Naive thymus-derived CD4-positive, alpha-beta T cell (primary cell): Measurements from ENCODE around the gene ZNF500. TPM values are rescaled to one million over a fixed set of nuclear protein-coding genes. Genes with fewer than 3 reads are reported as not detected.

ENCODE experiments used
- ATAC-seq: fragments of 150-1000 bp; cut with Tn5 transposase; 2 replicates; pipeline ENCODE4 v1.10.0; 2021; ENCODE audit warnings: mild to moderate bottlenecking, moderate library complexity
- CTCF ChIA-PET: fragments of 350-600 bp; sonication (Branson Sonifier 250); formaldehyde crosslinking; loops from one replicate; lab custom pipeline; 2021; ENCODE audit warnings: antibody characterized with exemption; lab: Charles Lee
- POLR2A ChIA-PET: fragments of 350-600 bp; sonication (Branson Sonifier 250); formaldehyde crosslinking; loops from one replicate; lab custom pipeline; 2021; ENCODE audit warnings: antibody characterized with exemption, inconsistent platforms; lab: Charles Lee
- DNase-seq, 9 donors: peaks; one replicate each; pipeline versions ENCODE4 v3.0.0 to v3.0.0-alpha.2; 2020 to 2022; ENCODE audit warnings: mixed read lengths in 1 of 9
- H3K27ac ChIP-seq: one replicate; pipeline ENCODE4 v1.7.0; 2013; ENCODE audit warnings: mild to moderate bottlenecking, low read depth, low read length, moderate library complexity
- H3K27me3 ChIP-seq, 2 donors: one replicate each; pipeline ENCODE4 v1.7.0; 2013; ENCODE audit warnings: low read length in 2 of 2, mild to moderate bottlenecking in 2 of 2, moderate library complexity in 2 of 2; ENCODE audit not compliant: control insufficient read depth in 2 of 2, insufficient read depth in 2 of 2
- H3K36me3 ChIP-seq, 3 experiments: 1 replicate in 2 of 3; 2 replicates in 1 of 3; pipeline ENCODE4 v1.7.0; 2013; ENCODE audit warnings: low read length in 3 of 3, mild to moderate bottlenecking in 3 of 3, moderate library complexity in 1 of 3; ENCODE audit not compliant: insufficient read depth in 3 of 3, control insufficient read depth in 2 of 3
- H3K4me1 ChIP-seq, 2 donors: one replicate each; pipeline ENCODE4 v1.7.0; 2013; ENCODE audit warnings: low read length in 2 of 2, mild to moderate bottlenecking in 2 of 2, moderate library complexity in 1 of 2; ENCODE audit not compliant: control insufficient read depth in 2 of 2, insufficient read depth in 2 of 2
- H3K4me3 ChIP-seq: 2 replicates; pipeline ENCODE4 v1.7.0; 2013; ENCODE audit warnings: mild to moderate bottlenecking, low read length
- H3K9me3 ChIP-seq, 3 experiments: 1 replicate in 2 of 3; 2 replicates in 1 of 3; pipeline ENCODE4 v1.7.0; 2013; ENCODE audit warnings: low read length in 3 of 3; ENCODE audit not compliant: control insufficient read depth in 2 of 3
- H3K27ac Mint-ChIP-seq, 9 donors: one replicate each; pipeline ENCODE4 v1.8.0; 2020 to 2022; ENCODE audit warnings: mixed read lengths in 9 of 9, mild to moderate bottlenecking in 8 of 9, moderate library complexity in 5 of 9, inconsistent platforms in 2 of 9
- H3K27me3 Mint-ChIP-seq, 5 donors: one replicate each; pipeline ENCODE4 v1.8.0; 2021 to 2022; ENCODE audit warnings: mixed read lengths in 5 of 5, mild to moderate bottlenecking in 1 of 5
- H3K36me3 Mint-ChIP-seq, 5 donors: one replicate each; pipeline ENCODE4 v1.8.0; 2020 to 2022; ENCODE audit warnings: mixed read lengths in 5 of 5, mild to moderate bottlenecking in 3 of 5, inconsistent platforms in 1 of 5
- H3K4me1 Mint-ChIP-seq, 7 donors: one replicate each; pipeline ENCODE4 v1.8.0; 2020 to 2022; ENCODE audit warnings: mixed read lengths in 7 of 7, mild to moderate bottlenecking in 3 of 7, inconsistent platforms in 1 of 7
- H3K4me3 Mint-ChIP-seq, 10 donors: one replicate each; pipeline ENCODE4 v1.8.0; 2020 to 2022; ENCODE audit warnings: mild to moderate bottlenecking in 10 of 10, mixed read lengths in 10 of 10, moderate library complexity in 6 of 10, inconsistent platforms in 2 of 10
- H3K9me3 Mint-ChIP-seq, 11 donors: one replicate each; pipeline ENCODE4 v1.8.0; 2020 to 2022; ENCODE audit warnings: mixed read lengths in 11 of 11, mild to moderate bottlenecking in 4 of 11, inconsistent platforms in 1 of 11, moderate library complexity in 1 of 11
- intact Hi-C, 2 donors: fragments of 100-400 bp; cut with micrococcal nuclease; formaldehyde crosslinking; loops; one replicate each; pipeline ENCODE4 v1.15.1; 2023
- polyA plus RNA-seq, 2 donors: library from polyadenylated mRNA; unstranded; fragments of 300-500 nt; fragmentation: Illumina TruSeq; gene quantifications; one replicate each; pipeline ENCODE4 v1.2.3, GENCODE V29; 2021
- total RNA-seq, 6 experiments: library from RNA in 5 of 6; stranded (reverse) in 5 of 6; gene quantifications; 1 replicate in 5 of 6; 2 replicates in 1 of 6; pipeline ENCODE4 v1.2.3 and lab custom pipeline; 2021 to 2026

Gene ZNF500
- total and polyA plus RNA-seq, 7 experiments from 2014 or later, result 11.0 to 43.0 (median 24.7) TPM

DNA sequence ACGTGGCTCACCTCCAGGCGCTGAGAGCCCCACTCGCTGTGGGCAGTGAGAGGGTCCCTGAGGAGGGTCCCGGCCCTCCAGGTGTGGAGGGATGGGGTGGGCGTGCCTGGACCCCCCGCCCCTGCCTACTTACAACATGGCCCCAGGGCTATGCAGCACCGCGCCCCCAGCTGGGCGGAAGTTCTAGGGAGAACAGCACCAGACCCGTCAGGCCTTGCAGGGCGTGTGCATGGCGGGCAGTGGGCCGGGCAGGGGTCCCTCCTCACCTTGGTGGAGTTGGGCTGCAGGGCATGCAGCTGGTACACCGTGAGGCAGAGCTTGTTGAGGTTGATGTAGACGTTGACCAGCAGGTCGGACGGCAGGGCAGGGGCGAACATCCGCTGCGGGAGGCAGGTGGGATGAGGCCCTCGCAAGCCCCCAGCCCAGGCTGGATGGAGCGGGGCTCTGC lies 30.9 kb upstream of the ZNF500 start:
- H3K36me3 ChIP-seq, result peaks cover 0 to 8% (median 0%) of the 10 kb centered on the region in 3 experiments
- ChIA-PET POLR2A (no interaction called here), CTCF (no interaction called here)
- Mint-ChIP-seq H3K9me3 (no peaks in the 10 kb centered on the region), H3K4me3 (no peak overlapping the region), H3K27me3 (no peaks in the 10 kb centered on the region), H3K27ac (no peak overlapping the region), H3K4me1 (peaks cover 7 to 12% (median 9%) of the 10 kb centered on the region in 7 donors), H3K36me3 (no peaks in the 10 kb centered on the region)
- no peak overlapping the region for H3K27ac ChIP-seq
- ATAC-seq (no peak), DNase-seq (no peak)
- peaks cover 3 to 12% of the 10 kb centered on the region in 2 donors for H3K4me1 ChIP-seq
- no peaks in the 10 kb centered on the region for H3K27me3 ChIP-seq
- no peaks in the 10 kb centered on the region for H3K9me3 ChIP-seq
- intact Hi-C loops, result no loop called here
- H3K4me3 ChIP-seq, result no peak overlapping the region

DNA sequence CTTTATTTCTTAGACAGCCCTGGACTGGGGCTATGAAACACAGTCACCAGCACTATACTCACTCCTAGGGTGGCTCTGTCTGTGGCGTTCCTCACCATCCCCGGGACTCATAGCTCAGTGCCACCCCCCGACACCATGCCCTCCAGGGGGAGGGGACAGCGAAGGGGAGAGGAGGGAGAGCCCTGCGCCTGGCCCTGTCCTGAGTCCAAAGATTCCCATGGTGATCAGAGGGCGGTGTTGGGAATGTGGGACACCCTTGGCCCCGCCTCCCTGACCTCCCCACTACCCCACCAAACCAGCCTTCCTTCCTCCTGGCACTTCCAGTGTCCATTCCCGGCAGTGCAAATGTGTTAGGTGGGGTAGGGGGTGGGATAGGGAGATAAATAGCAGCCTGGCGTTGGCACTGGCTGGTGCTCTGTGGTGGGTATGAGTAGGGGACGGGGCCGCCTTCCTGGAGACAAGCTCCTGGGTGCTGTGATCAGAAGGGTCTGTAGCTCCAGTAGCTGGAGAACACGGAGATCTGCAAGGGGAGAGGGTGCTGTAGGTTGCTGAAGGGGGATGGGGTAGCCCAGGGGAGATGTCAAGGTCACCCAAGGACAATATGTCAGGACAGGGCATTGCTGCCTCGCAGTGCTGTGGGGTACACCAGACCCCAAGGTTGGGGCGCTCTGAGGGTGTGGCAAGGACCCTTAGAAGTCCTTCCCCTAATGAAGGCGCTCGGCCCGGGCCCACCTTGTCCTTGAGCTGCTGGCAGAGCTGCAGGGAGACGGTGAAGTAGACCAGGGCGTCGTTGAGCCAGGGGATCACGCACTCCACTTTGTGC lies 30.2 kb upstream of the ZNF500 start:
- no peaks in the 10 kb centered on the region for H3K27me3 Mint-ChIP-seq
- no peak for DNase-seq
- H3K4me1 ChIP-seq, result peaks cover 3 to 12% of the 10 kb centered on the region in 2 donors
- peaks cover 7 to 12% (median 9%) of the 10 kb centered on the region in 7 donors for H3K4me1 Mint-ChIP-seq
- no peak for ATAC-seq
- CTCF ChIA-PET, result no interaction called here
- no peaks in the 10 kb centered on the region for H3K9me3 Mint-ChIP-seq
- intact Hi-C loops, result no loop called here
- H3K4me3 Mint-ChIP-seq, result no peak overlapping the region
- no peaks in the 10 kb centered on the region for H3K36me3 Mint-ChIP-seq
- no peaks in the 10 kb centered on the region for H3K9me3 ChIP-seq
- peaks cover 0 to 8% (median 0%) of the 10 kb centered on the region in 3 experiments for H3K36me3 ChIP-seq
- no peaks in the 10 kb centered on the region for H3K27me3 ChIP-seq
- H3K27ac ChIP-seq, result no peak overlapping the region
- H3K4me3 ChIP-seq, result no peak overlapping the region
- POLR2A ChIA-PET, result no interaction called here
- H3K27ac Mint-ChIP-seq, result no peak overlapping the region

DNA sequence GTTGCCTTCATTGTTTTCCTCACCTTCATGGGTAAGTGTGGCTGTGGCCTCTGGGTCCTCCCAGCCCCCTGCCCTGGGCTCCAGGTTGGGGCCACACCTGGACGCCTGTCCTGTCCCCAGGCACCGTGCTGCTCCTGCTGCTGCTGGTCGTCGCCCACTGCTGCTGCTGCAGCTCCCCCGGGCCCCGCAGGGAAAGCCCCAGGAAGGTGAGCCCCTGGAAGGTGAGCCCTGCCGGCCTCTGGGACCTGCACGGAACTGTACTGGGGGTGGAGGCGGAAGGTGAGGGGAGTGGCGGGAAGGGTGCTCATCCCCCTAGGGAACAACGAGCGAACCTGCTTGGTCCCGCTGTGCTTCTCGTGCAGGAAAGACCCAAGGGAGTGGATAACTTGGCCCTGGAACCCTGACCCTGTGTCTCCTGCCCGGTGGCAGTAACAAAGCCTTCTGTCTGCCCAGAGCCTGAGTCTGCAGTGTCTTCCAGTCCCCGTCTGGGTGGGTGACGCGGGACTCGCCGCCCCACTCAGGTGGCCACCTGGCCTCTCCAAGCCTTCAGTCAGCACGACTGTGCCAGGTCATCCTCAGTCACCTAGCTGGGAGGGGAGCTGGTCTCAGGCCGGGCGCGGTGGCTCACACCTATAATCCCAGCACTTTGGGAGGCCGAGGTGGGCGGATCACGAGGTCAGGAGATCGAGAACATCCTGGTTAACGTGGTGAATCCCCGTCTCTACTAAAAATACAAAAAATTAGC lies 29.0 kb upstream of the ZNF500 start:
- POLR2A ChIA-PET, result no interaction called here
- DNase-seq (no peak), ATAC-seq (no peak)
- Mint-ChIP-seq H3K4me1 (peaks cover 3 to 8% (median 7%) of the 10 kb centered on the region in 7 donors), H3K36me3 (no peaks in the 10 kb centered on the region), H3K4me3 (no peak overlapping the region), H3K9me3 (no peaks in the 10 kb centered on the region), H3K27ac (no peak overlapping the region), H3K27me3 (no peaks in the 10 kb centered on the region)
- CTCF ChIA-PET, result no interaction called here
- Histone ChIP-seq H3K27ac (no peak overlapping the region), H3K27me3 (no peaks in the 10 kb centered on the region), H3K4me3 (no peak overlapping the region), H3K36me3 (peaks cover 0 to 8% (median 0%) of the 10 kb centered on the region in 3 experiments), H3K9me3 (no peaks in the 10 kb centered on the region), H3K4me1 (peaks cover 0 to 3% of the 10 kb centered on the region in 2 donors)
- intact Hi-C loops, result no loop called here

DNA sequence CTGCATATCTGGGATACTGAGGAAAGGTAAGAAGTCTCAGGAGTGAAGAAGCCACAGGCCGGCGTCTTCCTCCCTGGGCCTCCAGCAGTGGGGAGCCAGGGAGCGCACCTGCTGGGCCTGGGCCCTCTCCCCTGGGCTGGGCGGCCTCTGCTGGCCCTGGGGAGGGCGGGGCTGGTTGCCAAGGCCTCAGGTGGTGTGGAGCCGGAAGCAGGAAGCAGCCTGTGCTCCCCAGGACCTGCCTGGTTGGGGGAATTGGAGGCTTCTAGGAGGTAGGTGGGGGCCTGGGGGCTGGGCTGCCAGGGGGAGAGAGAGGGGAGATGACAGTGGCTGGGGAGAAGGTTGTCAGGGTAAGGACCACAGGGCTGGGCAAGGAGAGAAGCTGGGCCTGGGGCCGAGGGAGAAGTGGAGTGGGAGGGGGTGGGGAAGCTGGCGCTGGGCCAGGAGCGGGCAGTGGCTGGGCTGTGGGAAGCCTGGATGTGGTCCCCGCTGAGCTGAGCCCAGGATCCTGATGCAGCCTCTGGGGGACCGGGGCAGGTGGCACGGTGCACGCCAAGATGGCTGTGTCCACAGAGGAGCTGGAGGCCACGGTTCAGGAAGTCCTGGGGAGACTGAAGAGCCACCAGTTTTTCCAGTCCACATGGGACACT lies 28.3 kb upstream of the ZNF500 start, which contains the start of gene SMIM22:
SMIM22 (plus strand) TSS at position 189 of the 647 bp plus-strand sequence; CDS start at position 555, 366 bp downstream.
- peaks cover 0 to 8% (median 0%) of the 10 kb centered on the region in 3 experiments for H3K36me3 ChIP-seq
- H3K9me3 ChIP-seq, result no peaks in the 10 kb centered on the region
- peaks cover 0 to 4% (median under 1%) of the 10 kb centered on the region in 7 donors for H3K4me1 Mint-ChIP-seq
- DNase-seq (no peak), ATAC-seq (no peak)
- CTCF ChIA-PET, result no interaction called here
- no peak within 1 kb of the TSS for H3K27ac ChIP-seq
- no peaks in the 10 kb centered on the region for H3K36me3 Mint-ChIP-seq
- no peaks in the 10 kb centered on the region for H3K9me3 Mint-ChIP-seq
- intact Hi-C loops, result no loop called here
- POLR2A ChIA-PET, result no interaction called here
- no peak within 1 kb of the TSS for H3K27ac Mint-ChIP-seq
- H3K4me3 Mint-ChIP-seq, result no peak within 1 kb of the TSS
- no peaks in the 10 kb centered on the region for H3K4me1 ChIP-seq
- no peaks in the 10 kb centered on the region for H3K27me3 Mint-ChIP-seq
- no peak within 1 kb of the TSS for H3K4me3 ChIP-seq
- H3K27me3 ChIP-seq, result no peaks in the 10 kb centered on the region

DNA sequence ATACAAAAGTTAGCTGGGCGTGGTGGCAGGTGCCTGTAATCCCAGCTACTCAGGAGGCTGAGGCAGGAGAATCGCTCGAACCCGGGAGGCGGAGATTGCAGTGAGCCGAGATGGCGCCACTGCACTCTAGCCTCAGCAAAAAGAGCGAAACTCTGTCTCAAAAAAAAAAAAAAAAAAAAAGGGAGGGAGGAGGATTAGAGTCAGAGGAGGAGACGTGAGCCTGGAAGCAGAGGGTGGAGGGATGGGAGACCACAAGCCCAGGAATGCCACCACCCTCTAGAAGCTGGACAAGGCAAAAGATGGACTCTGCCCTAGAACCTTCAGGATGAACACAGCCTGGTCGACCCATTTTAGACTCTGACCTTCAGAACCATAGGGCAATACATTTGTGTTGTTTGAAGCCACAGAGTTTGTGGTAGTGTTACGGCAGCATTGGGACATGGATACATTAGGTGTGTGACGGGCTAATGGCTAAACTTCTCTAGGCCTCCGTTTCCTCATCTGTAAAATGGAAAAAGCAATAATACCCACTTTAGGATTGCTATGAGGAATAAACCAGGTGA lies 26.1 kb upstream of the ZNF500 start:
- H3K27me3 ChIP-seq, result no peaks in the 10 kb centered on the region
- ChIA-PET POLR2A (no interaction called here), CTCF (no interaction called here)
- H3K36me3 Mint-ChIP-seq, result no peaks in the 10 kb centered on the region
- H3K4me1 Mint-ChIP-seq, result no peaks in the 10 kb centered on the region
- H3K4me3 Mint-ChIP-seq, result no peak overlapping the region
- no peak overlapping the region for H3K4me3 ChIP-seq
- no peaks in the 10 kb centered on the region for H3K9me3 ChIP-seq
- H3K9me3 Mint-ChIP-seq, result no peaks in the 10 kb centered on the region
- H3K36me3 ChIP-seq, result peaks cover 0 to 4% (median 0%) of the 10 kb centered on the region in 3 experiments
- H3K27me3 Mint-ChIP-seq, result no peaks in the 10 kb centered on the region
- H3K27ac ChIP-seq, result no peak overlapping the region
- H3K27ac Mint-ChIP-seq, result no peak overlapping the region
- DNase-seq, result no peak
- no peaks in the 10 kb centered on the region for H3K4me1 ChIP-seq
- no peak for ATAC-seq
- intact Hi-C loops, result no loop called here

DNA sequence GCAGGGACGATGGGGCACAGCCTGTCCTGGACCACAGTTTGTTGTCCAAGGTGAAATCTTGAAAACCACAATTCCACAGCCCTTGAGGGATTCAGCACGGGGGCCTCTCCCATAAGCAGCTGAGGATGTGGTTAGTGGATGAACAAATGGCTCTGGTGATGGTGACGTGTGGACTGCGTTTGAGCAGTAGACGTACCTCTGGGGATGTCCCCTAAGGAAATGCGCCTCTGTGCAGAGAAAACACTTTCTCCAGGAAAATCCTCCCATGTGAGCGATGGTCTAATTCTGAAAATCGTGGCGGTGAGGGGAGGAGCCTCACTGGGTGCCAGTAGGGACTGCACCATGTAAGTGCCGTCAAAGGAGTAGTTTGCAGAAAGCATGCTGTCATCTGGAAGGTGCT lies 23.9 kb upstream of the ZNF500 start:
- Histone ChIP-seq H3K4me3 (no peak overlapping the region), H3K36me3 (no peaks in the 10 kb centered on the region), H3K27ac (no peak overlapping the region), H3K27me3 (no peaks in the 10 kb centered on the region), H3K4me1 (no peaks in the 10 kb centered on the region), H3K9me3 (no peaks in the 10 kb centered on the region)
- POLR2A ChIA-PET, result no interaction called here
- no peak for ATAC-seq
- Mint-ChIP-seq H3K4me3 (no peak overlapping the region), H3K27me3 (no peaks in the 10 kb centered on the region), H3K36me3 (no peaks in the 10 kb centered on the region), H3K27ac (peak overlapping the region in 2 of 9 donors; percentile 38 to 45), H3K4me1 (peaks cover 0 to 1% (median 0%) of the 10 kb centered on the region in 7 donors), H3K9me3 (no peaks in the 10 kb centered on the region)
- no peak for DNase-seq
- CTCF ChIA-PET, result no interaction called here
- intact Hi-C loops, result no loop called here
